Measurements from ENCODE around the gene IDH3A. TPM values are rescaled to one million over a fixed set of nuclear protein-coding genes. Genes with fewer than 3 reads are reported as not detected.

The IDH3A gene
- total RNA-seq, 1 donor from 2014 or later, result 46.7 TPM

GRCh38 chr15:78212546-78213424 is 63.6 kb downstream of the IDH3A start:
- H3K4me3 Mint-ChIP-seq (ENCODE audit: unreplicated experiment), result no peak overlapping the region
- peaks cover 23% of the 10 kb centered on the region for H3K4me1 Mint-ChIP-seq (ENCODE audit: unreplicated experiment)
- DNase-seq (ENCODE audit: extremely low spot score, unreplicated experiment), result no peak
- no peaks in the 10 kb centered on the region for H3K27me3 Mint-ChIP-seq (ENCODE audit: unreplicated experiment)
- peak overlapping the region; percentile 19 for H3K27ac Mint-ChIP-seq (ENCODE audit: unreplicated experiment)
- H3K36me3 Mint-ChIP-seq (ENCODE audit: unreplicated experiment), result no peaks in the 10 kb centered on the region
- H3K9me3 Mint-ChIP-seq (ENCODE audit: unreplicated experiment), result no peaks in the 10 kb centered on the region
- no peak for TF ChIP-seq CTCF (IDR thresholded peaks at IDR 0.05)

- no peak for TF ChIP-seq CTCF (IDR thresholded peaks at IDR 0.05)
- H3K9me3 Mint-ChIP-seq (ENCODE audit: unreplicated experiment), result no peaks in the 10 kb centered on the region
- no peak overlapping the region for H3K27ac Mint-ChIP-seq (ENCODE audit: unreplicated experiment)
- no peaks in the 10 kb centered on the region for H3K36me3 Mint-ChIP-seq (ENCODE audit: unreplicated experiment)
- no peaks in the 10 kb centered on the region for H3K27me3 Mint-ChIP-seq (ENCODE audit: unreplicated experiment)
- no peak overlapping the region for H3K4me3 Mint-ChIP-seq (ENCODE audit: unreplicated experiment)
- DNase-seq (ENCODE audit: extremely low spot score, unreplicated experiment), result no peak
- H3K4me1 Mint-ChIP-seq (ENCODE audit: unreplicated experiment), result peaks cover 23% of the 10 kb centered on the region
Observed at GRCh38 chr15:78213425-78213750, 64.2 kb downstream of the IDH3A start.

GRCh38 chr15:78213956-78214355 is 64.8 kb downstream of the IDH3A start:
- Mint-ChIP-seq H3K4me3 (ENCODE audit: unreplicated experiment) (no peak overlapping the region), H3K9me3 (ENCODE audit: unreplicated experiment) (no peaks in the 10 kb centered on the region), H3K27me3 (ENCODE audit: unreplicated experiment) (no peaks in the 10 kb centered on the region), H3K4me1 (ENCODE audit: unreplicated experiment) (peaks cover 23% of the 10 kb centered on the region), H3K36me3 (ENCODE audit: unreplicated experiment) (no peaks in the 10 kb centered on the region), H3K27ac (ENCODE audit: unreplicated experiment) (no peak overlapping the region)
- DNase-seq (ENCODE audit: extremely low spot score, unreplicated experiment), result no peak
- TF ChIP-seq CTCF (IDR thresholded peaks at IDR 0.05), result no peak

GRCh38 chr15:78216276-78217104 is 67.3 kb downstream of the IDH3A start:
- H3K27ac Mint-ChIP-seq (ENCODE audit: unreplicated experiment), result no peak overlapping the region
- H3K27me3 Mint-ChIP-seq (ENCODE audit: unreplicated experiment), result peaks cover 5% of the 10 kb centered on the region
- peaks cover 4% of the 10 kb centered on the region for H3K9me3 Mint-ChIP-seq (ENCODE audit: unreplicated experiment)
- DNase-seq (ENCODE audit: extremely low spot score, unreplicated experiment), result no peak
- peaks cover 29% of the 10 kb centered on the region for H3K4me1 Mint-ChIP-seq (ENCODE audit: unreplicated experiment)
- H3K36me3 Mint-ChIP-seq (ENCODE audit: unreplicated experiment), result no peaks in the 10 kb centered on the region
- TF ChIP-seq CTCF (IDR thresholded peaks at IDR 0.05), result no peak
- no peak overlapping the region for H3K4me3 Mint-ChIP-seq (ENCODE audit: unreplicated experiment)

- TF ChIP-seq CTCF (IDR thresholded peaks at IDR 0.05), result no peak
- no peaks in the 10 kb centered on the region for H3K36me3 Mint-ChIP-seq (ENCODE audit: unreplicated experiment)
- no peak for DNase-seq (ENCODE audit: extremely low spot score, unreplicated experiment)
- H3K4me1 Mint-ChIP-seq (ENCODE audit: unreplicated experiment), result peaks cover 13% of the 10 kb centered on the region
- no peak overlapping the region for H3K27ac Mint-ChIP-seq (ENCODE audit: unreplicated experiment)
- H3K4me3 Mint-ChIP-seq (ENCODE audit: unreplicated experiment), result no peak overlapping the region
- peaks cover 14% of the 10 kb centered on the region for H3K27me3 Mint-ChIP-seq (ENCODE audit: unreplicated experiment)
- peaks cover 4% of the 10 kb centered on the region for H3K9me3 Mint-ChIP-seq (ENCODE audit: unreplicated experiment)
Observed at GRCh38 chr15:78220713-78221112, 71.6 kb downstream of the IDH3A start.
